HUDEP-2 (cell line): ENCODE data around the gene TIFAB.
A peak's percentile ranks its signal among the peaks of the same experiment; 100 is the strongest.

Source experiments
- DNase-seq, 76 experiments: peaks; one replicate each; lab custom pipeline; 2025; ENCODE audit not compliant: unreplicated experiment in 76 of 76; lab: John Stamatoyannopoulos, UW

The TIFAB gene

GRCh38 chr5:135429301-135430134, 22.6 kb downstream of the TIFAB start:
- peak in 1 of 76 experiments; percentile 23 for DNase-seq

GRCh38 chr5:135428586-135428985, 23.6 kb downstream of the TIFAB start:
- no peak for DNase-seq

GRCh38 chr5:135426102-135427082, 25.8 kb downstream of the TIFAB start:
- DNase-seq = peak in 39 of 76 experiments; percentile 5 to 68 (median 30)

- DNase-seq = no peak
Measured at GRCh38 chr5:135425641-135426040, 26.5 kb downstream of the TIFAB start.

- no peak for DNase-seq
Measured at GRCh38 chr5:135423846-135424168, 28.3 kb downstream of the TIFAB start.

- DNase-seq = peak in 3 of 76 experiments; percentile 8 to 19 (median 17)
Measured at GRCh38 chr5:135423146-135423845, 28.9 kb downstream of the TIFAB start.

GRCh38 chr5:135422419-135422818, 29.7 kb downstream of the TIFAB start:
- DNase-seq = no peak

GRCh38 chr5:135417083-135417482, 35.1 kb downstream of the TIFAB start:
- no peak for DNase-seq

GRCh38 chr5:135405082-135405481, 47.1 kb downstream of the TIFAB start:
- no peak for DNase-seq

GRCh38 chr5:135402031-135402430, 50.1 kb downstream of the TIFAB start:
- no peak for DNase-seq

- DNase-seq = no peak
Measured at GRCh38 chr5:135400866-135401265, 51.3 kb downstream of the TIFAB start.

GRCh38 chr5:135399794-135400542, 52.2 kb downstream of the TIFAB start:
- DNase-seq = peak in 1 of 76 experiments; percentile 12

GRCh38 chr5:135398855-135399793, 53.0 kb downstream of the TIFAB start, which contains the start of gene MACROH2A1:
MACROH2A1 (minus strand) TSS chr5:135399231; CDS start chr5:135389093, 10,138 bp downstream.
- peak in 70 of 76 experiments; percentile 4 to 84 (median 69) for DNase-seq

- DNase-seq = peak in 3 of 76 experiments; percentile 13 to 22 (median 21)
Measured at GRCh38 chr5:135398160-135398854, 53.8 kb downstream of the TIFAB start.
